Measurements from ENCODE around the gene B3GALNT2.
"Not testable (repeated sequence)": the region's sequence is repeated elsewhere in the genome, so short reads cannot be mapped to it uniquely, and the experiment has no call there.

Gene B3GALNT2

DNA sequence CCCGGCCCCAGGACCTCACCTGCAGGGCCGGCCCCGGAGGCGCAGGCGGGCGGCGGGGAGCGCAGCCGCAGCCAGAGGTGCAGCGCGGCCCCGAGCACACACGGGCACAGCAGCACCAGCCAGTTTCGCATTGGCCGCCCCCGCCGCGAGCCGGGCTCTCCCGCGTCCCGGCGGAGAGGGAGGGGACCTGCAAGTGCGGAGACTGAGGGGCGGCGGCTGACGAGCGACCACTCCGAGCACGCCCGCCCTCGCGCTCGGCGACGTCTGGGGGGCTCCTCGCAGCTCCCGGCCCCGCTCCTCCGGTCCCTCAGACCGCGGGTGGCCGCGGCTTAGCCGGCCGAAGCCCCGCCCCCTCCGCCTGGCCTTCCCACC, at the start of gene B3GALNT2:
Gene B3GALNT2 (minus strand): TSS at position 331 of the 372 bp plus-strand sequence. CDS start 200 bp downstream, at position 131.
- DNase-seq: no peak

DNA sequence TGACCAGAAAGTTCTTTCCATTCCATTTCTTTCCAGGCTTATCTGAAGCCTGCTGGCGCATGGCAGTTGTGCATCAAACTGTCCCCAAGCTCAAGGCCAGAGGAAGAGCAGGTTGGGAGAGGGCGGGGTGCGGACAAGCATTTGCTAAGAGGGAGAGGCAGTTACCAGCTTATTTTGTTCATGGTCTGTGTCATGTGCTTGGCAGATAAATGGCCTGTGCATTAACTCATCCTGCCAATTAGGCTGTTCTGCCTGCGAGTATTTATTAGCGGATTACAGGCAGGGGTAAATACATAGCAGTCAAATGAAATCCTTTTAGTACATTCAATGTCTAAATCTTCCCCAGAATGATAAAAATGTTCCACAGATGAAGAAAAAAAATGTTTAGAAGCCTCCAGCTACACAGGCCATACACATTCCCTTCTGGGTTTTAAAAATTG, 48.9 kb upstream of the B3GALNT2 start:
- DNase-seq: no peak

DNA sequence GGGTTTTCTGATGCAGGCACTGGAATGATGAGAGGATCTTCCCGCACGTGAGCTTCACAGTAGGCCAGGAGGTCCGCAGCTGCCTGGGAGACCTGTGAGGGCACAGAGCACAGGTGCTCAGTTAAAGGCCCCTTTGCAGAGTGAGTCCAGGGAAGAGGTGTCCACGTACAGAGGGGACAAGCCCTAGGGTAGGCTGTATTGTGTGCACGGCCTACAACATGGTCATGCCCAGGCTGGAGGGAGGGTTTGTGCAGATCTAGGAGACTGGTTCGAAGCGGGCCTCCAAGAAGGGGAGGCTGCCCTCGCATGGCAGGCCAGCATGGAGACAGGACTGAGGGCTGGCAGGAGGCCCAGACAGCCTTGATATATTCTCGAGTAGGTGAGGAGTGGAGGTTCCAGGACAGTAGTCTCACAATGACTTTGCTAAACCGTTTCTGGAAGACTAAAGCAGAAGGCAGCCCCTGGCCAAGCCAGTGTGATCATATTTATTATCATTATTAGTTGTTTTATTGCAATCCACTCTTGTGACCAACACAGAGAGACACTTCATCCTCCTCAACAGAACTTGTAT, 48.0 kb upstream of the B3GALNT2 start:
- no peak for DNase-seq

DNA sequence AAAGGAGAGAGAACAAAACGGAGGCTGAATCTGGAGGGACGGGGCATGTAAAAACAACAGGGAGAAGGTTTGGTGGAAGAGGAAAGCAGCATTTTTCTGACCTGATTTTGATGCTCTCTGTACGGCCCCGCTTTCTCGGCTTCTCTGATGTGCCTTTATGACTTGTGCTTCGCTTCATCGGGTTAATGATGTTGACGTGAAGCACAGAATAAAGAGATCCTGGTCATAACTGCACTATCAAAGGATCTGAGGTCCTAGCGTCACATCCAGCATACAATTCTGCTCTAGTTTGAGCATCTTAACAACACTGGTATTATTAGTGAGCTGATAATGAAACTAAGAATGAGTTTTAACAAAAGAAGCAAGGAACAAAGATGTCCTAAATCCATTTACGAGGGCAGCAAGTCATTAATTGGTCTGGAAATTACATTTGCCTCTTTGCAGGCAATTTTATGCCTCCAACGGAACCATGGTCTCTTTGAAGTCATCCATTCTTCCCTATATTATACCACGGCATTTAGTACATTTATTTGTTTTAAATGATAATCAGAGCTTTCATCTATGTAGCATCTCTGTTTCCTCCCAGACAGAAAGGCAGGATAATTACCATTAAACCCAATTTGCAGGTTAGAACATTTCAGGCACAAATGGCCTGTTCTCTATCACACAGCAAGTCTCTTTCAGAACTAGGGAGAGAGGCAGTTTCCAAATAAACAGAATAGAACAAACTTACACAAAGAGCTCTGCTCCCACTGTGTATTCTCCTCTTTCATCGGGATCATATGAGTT, 45.3 kb upstream of the B3GALNT2 start:
- no peak for DNase-seq

DNA sequence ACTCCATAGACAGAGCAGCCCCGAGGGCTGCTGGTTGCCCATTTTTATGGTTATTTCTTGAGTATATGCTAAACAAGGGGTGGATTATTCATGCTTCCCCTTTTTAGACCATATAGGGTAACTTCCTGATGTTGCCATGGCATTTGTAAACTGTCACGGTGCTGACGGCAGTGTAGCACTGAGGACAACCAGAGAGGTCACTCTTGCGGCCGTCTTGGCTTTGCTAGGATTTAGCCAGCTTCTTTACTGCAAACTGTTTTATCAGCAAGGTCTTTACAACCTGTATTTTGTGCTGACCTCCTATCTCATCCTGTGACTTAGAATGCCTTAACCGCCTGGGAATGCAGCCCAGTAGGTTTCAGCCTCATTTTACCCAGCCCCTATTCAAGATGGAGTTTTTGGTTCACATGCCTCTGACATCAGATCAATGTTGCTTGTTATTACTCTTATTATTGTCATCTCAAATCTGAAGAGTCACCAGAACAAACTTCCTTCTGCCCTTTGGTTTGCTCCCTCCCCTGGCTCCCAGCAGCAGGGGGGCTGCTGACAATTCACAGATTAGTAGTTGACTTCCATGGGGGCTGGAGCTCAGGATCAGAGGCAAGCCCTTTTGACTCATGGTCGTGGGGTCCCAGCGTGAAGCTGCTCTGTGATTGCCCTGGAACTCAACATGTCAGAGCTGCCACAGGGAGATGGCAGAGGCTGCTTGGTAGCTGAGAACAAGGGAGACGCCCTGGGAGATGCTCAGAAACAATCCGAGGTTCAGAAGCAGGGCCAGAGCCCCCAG, 42.3 kb upstream of the B3GALNT2 start:
- DNase-seq: not testable (repeated sequence)

DNA sequence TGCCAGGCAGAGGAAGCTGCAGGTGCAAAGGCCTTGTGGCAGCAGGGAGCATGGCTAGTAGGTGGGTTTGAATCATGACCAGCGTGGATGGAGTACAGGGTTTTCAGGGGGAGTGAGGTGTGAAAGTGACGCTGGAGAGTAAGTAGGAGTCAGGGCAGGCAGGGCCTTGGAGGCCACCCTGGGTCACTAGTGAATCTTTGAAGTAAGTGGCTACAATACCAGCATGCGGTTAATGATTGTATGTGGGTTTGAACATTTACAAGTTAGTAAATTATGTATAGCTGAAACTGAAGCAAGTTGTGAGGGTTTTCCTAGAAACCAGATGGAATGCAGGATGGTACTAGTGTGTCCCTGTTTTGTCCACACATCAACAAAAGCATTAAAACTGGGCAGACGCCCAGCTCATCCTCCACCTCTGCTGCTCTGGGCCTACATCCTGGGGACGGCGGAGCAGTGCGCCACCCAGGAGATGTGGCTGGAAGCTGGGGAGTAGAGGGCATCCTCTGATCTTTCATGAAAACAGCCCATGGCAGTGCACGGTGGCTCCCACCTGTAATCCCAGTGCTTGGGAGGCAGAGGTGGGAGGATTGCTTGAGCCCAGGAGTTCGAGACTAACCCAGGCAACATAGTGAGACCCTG, 41.2 kb upstream of the B3GALNT2 start:
- DNase-seq: no peak

DNA sequence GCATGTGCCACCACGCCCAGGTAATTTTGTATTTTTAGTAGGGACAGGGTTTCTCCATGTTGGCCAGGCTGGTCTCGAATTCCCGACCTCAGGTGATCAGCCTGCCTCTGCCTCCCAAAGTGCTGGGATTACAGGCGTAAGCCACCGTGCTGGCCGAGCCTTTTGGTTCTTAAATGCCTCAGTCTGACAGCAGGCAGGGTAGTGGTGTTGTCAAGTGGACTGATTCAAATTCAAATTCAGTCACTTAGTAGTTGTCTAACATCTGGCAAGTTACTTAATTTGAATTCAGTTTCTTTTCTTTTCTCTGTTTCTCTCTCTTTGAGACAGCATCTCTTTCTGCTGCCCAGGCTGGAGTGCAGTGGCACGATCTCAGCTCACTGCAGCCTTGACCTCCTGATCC, 38.6 kb upstream of the B3GALNT2 start:
- not testable (repeated sequence) for DNase-seq

DNA sequence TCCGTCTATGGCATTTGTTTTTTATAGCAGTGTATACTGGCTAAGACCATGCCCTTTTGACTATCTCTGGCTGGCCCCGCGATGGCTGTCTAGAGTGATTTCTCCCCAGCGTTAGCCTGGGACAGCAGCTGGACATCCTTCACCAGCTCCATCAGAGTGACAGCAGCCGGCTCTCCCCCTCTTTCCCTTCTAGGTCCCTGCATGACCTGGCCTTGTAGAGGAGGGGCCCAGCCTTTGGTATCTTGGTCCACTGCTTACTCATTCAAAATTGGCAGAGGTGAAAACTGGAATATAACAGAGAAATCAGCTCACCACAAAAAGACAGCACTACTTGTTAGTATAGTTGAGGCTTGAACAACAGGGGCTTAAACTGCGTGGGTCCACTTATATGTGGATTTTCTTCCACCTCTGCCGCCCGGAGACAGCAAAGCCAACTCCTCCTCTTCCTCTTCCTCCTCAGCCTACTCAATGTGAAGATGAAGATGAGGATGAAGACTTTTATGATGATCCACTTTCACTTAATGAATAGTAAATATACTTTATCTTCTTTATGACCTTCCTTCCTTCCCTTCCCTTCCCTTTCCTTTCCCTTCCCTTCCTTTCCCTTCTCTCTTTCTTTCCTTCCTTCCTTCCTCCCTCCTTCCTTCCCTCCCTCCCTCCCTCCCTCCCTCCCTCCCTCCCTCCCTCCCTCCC, 29.4 kb upstream of the B3GALNT2 start:
- DNase-seq: no peak

DNA sequence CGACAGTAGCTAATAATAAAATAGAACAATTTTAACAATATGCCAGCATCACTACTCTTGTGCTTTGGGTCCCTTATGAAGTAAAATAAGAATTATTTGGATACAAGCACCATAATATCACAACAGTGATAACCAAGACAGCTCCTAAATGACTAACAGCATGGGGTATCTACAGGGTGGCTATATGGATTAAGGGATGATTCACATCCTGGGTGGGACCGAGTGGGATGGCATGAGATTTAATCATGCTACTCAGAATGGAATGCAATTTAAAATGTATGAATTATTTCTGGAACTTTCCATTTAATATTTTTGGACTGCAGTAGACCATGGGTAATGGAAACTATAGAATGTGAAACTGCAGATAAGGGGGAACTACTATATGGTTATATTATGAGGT, 28.1 kb upstream of the B3GALNT2 start:
- no peak for DNase-seq

DNA sequence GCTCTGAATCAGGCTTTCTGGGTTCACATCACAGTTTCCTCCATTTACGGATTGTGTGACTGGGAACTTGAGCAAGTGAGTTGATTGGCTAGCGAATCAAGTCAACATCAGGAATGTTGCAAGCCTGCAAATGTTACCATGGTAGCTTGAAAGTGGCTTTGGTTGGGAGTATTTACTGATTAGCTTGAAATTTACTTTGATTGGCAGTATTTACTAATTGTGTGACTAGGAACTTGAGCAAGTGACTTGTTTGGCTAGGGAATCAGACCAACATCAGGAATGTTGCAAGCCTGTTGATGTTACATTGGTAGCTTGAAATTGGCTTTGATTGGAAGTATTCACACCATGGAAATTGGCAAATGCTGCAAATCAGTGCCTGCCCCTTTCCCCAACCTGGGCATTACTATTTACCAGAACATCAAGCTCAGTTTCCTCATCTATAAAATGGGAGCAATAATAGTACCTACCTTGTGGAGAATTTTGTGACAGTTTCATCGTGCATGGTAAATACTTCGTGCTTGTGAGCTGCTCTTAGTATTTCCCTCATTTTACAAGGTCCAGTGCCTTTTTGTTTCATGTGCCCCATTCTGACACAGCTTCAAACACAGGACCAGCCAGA, 23.1 kb upstream of the B3GALNT2 start:
- DNase-seq: no peak

DNA sequence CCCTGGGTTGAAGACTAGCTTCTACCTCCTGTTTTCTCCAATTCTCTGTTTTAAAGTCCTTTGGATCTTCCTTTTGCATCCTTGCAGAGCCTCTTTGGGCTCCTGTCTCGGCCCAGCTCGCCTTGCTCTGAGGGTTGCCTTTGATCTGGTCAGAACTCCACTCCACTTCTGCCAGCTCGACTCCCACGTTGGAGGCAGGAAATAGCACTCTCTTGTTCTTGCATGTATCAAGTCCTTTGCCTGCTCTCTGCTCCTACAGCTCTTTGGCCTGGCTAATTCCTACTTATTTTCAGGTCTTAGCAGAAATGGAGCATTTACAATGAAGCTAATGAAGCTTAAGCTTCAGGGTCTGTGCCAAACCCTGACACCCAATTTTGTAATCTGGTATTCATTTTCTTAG, 21.1 kb upstream of the B3GALNT2 start:
- DNase-seq: no peak

DNA sequence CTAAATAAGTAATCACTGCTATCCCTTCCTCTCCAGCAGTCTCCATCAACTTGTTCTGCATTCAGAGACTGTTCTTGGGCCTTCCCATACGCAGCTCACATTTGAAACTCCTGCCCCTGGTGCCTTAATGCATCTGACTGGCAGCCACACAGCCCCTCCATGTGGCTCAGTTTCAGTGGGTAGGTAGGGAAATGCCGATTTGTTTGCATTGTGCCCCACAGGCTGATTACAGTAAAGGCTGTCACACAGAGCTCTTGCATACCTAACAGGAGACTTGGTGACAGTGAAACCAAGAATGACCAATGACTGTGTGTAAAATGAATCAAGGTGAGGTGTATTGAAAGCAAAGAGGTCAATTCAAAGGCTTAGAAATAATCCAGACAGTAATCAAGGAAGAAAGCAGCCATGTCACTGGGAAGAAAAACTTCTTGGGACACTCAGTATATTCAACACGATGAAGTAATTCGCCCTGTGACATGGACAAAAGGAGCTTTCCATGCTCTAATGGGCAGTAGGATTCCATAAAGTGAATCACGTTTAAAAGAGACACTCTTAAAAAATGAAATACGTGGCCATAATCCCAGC, 12.7 kb upstream of the B3GALNT2 start:
- DNase-seq: no peak

DNA sequence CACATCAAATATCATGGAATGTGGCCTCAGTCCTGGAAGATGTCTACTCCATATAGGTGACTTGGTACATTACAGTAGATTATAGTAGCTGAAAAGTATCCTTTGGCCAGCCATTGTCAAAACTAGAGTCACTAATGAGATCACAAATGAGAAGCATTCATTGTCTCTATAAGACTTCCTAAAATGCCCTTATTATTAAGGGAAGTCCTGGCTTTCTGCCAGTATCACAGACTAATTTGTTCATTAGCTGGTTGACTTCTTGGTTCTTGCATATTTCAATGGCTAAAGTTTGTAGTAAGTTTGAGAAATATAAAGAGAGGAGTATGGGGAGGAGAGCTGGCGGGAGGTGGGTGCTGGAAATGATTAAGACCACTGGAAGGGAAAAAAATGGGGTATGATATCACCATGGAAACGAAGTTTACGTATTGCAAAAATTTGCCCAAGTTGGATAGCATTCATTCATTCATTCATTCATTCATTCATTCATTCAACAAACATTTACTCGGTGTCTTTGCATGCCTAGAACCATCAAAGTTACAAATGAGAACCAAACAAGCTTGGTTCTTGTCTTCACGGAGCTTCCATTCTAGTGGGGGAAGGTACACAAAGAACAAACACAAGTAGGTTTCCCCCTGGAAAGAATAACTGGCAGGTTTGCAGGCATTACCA, 11.7 kb upstream of the B3GALNT2 start:
- no peak for DNase-seq

DNA sequence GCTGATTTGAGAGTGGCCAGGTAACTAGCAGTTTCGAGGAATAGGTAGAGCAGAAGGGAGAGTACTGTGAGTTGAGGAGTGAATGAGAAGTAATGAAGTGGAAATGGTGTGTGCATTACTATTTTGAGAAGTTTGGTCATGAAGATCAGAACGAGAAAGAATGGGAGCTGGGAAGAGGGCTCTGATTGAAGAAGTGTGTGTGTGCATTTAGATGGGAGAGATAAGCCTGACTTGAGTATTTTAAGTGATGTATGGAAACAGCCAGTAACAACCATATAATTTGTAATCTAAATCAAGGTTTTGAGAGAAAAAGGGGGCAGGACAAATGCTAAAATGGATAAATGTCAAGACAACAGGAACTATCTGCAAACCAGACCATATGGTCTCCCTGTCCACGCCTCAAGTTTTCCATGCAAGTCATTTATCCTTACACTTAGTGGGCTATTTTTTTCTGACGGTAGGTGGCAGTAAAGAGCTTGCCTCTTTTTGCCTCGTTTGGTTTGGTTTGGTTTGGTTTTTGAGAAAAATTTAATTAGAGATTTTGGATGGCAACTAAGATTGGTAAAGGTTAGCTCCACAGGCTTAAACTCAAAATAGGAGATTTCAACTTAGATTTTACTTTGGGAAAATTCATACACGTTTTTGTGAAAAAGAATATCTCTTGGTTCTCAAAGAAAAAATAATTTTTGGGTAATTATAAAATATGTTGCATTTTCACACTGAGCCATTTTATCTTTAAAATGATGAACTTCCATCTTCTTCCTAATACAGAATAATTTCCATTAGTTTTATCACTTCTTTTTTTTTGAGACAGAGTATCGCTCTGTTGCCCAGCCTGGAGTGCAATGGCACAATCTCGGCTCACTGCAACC, 9.5 kb upstream of the B3GALNT2 start:
- peak; percentile 63 for DNase-seq

DNA sequence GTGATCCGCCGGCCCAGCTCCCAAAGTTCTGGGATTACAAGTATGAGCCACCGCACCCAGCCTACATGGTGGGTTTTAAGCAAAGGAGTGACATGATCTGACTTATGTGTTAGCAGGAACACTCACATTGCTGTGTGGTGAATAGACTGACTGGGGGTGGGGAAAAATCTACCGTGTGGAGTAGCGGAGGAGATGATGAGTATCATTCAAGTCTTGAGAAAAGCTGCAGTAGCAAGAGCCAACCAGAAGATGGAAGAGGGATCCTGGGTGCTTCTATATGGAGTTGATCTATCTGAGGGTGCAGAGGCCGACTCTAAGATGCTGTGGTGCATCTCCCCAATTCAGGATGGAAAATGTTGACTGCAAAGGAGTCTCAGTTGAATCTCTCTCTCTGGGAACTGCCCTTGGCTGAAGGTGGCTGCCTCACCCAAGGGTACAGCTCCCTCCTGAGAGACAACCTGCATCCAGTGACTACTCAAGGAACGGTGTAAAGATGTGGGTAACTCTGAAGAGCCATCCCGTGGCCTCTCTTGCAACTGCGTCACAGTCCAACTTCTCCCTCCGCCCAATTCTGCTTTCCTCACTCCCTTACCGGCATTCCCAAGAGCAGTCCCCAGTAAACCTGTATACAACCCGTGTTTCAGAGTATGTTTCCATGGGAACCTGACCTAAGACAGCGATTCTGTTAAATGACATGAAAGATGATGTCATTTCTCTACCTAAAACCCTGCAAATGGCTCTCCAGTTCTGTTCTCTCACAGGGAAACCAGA, 7.4 kb upstream of the B3GALNT2 start:
- peak; percentile 15 for DNase-seq

DNA sequence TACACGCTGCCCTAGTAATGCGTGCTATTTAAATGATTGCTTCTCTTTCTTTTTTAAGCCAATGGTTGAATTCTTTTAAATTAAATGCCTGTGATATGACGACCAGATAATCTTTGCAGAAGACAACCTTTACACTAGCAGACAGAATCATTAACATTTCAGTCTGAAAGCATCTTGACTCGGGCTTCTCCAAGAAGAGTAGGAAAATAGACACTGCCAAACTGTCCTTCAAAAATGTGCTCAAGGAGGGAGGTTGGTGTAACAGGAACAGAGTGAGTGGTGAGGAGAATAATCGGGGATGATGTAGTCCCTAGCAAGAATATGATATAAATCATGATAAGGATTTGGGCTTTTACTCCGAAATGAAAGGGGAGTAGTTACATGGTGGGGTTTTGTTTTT, 6.6 kb upstream of the B3GALNT2 start:
- DNase-seq: no peak

DNA sequence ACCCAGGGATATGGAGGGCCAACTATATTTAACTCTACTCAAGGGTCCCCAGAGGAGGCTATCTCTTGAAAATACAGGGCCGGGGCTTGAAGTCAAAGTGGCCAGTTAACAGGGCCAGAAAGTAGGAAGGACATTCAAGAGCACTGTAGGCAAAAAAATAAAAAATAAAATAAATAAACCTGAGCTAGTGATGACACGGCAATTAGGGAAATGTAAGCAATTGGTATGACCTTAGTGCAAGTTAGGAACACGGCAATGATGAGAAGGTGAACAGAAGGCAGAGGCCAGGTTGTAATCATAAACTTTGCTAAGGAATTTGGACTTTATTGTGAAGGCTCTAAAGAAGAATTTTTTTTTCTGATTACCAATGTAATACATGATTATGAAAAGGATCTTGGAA, 3.4 kb upstream of the B3GALNT2 start:
- no peak for DNase-seq

DNA sequence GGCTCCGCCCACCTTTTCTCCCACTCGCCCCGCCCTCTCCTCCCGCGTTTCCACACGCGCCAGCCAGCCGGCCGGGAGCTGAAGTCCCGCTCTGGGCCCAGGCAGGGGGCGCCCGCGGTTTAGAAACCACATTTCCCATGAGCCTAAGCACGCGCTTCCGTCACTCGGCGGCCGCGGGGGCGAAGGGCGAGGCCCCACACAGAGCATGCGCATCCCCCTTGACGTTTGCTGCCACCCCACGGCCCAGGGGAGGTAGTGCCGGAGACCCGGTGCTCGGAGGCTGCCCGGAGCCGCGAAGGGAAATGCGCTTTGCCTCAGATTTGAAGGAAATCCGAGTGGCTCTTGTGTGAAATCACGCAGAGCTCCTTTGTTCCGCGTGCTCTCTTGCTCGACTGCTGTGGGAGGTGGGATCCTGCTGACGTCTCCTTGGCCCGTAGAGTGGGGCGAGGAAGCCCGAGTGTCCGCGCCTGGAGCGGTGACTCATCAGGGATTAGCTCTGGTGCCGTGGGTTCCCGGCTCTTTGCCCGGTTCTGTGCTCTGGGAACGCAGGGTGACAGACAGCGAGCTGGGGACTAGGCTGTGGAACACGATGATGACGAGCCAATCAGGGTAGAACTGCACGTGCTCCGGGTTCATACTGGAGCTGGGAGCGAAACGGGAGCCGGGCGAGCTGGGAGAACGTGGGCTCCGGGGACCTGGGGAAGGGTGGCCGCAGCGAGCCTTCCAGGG, 406 bp upstream of the B3GALNT2 start:
- DNase-seq: peak; percentile 97
